HG03103 (cell line): Measurements from ENCODE around the gene POTEM.
"Not testable (repeated sequence)": the region's sequence is repeated elsewhere in the genome, so short reads cannot be mapped to it uniquely, and the experiment has no call there.

Experiments used
- ATAC-seq: cut with Tn5 transposase; IDR thresholded peaks from one replicate; pipeline ENCODE4 v1.9.1; 2021; ENCODE audit warnings: low read depth; ENCODE audit not compliant: unreplicated experiment

POTEM gene

GRCh38 chr14:18967134-18967533 lies at the start of gene POTEM:
Gene POTEM, plus strand, starts transcription at chr14:18967434. Its CDS starts 52 bp downstream, at chr14:18967486.
- not testable (repeated sequence) for ATAC-seq

GRCh38 chr14:18918345-18918744 lies 48.9 kb upstream of the POTEM start:
- not testable (repeated sequence) for ATAC-seq

DNA sequence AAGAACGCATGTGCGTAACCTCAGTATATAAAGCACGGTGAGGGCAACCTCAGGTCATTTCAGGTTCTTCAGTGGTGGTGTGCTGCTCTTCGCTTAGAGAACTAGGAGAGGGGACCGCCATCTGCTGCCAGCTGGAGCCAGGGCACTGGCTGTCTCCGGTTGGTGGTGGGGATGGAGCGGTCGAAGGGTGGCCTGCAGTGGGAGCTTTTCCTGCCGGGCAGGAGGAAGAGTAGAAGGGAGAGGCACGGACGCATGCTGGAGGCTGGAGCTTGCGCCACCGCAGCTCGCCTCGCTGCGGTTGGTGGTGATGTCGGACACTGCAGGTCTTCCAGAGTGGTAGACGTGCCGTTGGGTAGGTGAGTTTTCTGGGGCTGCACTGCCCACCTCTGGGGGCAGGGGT lies 47.2 kb upstream of the POTEM start:
- not testable (repeated sequence) for ATAC-seq

- ATAC-seq: not testable (repeated sequence)
These were observed 46.1 kb upstream of the POTEM start for GRCh38 chr14:18921055-18921701.

- ATAC-seq: not testable (repeated sequence)
These were observed 30.4 kb upstream of the POTEM start for GRCh38 chr14:18936848-18937247.

- not testable (repeated sequence) for ATAC-seq
These were observed 28.5 kb upstream of the POTEM start for GRCh38 chr14:18938733-18939132.

DNA sequence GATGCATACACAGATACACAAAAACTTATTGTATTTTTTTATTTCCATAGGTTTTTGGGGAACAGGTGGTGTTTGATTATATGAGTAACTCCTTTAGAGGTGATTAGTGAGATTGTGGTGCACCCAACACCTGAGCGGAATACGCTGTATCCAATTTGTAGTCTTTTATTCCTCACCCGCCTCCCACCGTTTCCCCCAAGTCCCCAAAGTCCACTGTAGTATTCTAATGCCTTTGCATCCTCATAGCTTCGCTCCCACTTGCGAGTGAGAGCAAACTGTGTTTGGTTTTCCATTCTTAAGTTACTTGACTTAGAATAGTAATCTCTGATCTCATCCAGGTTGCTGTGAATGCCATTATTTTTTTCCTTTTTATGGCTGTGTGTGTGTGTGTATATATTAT lies 17.3 kb upstream of the POTEM start:
- ATAC-seq: not testable (repeated sequence)

DNA sequence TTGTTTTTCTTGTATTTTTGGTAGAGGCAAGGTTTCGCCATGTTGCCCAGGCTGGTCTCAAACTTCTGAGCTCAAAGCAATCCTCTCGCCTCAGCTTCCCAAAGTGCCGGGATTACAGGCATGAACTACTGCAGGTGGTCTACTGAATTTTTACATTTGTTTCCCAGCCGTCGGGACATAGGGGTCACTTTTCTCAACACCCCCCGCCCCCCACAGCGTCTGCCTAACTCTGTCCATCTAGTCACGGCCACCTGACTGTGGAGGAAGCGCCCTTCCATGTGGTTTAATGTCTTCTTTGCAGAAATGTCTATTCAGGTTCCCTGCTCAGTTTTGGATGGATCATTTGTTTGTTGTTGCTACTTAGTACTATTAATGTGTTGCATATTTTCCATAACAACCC lies 14.1 kb upstream of the POTEM start:
- ATAC-seq: not testable (repeated sequence)

DNA sequence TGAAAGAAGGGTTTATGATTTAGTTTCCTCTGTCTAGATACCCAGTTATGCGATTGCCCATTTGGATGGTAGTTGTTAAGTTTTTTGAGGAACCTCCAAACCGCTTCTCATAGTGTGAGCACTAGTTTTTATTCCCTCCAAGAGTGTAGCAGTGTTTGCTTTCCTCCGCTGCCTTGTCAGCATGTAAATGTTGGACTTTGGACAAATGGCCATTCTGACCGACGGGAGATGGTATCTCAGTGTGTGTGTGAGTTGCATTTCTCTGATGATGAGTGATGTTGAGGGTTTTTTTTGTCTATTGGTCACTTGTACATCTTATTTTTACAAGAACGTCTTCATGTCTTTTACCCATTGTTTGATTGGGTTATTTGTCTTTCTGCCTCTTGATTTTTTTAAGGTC lies 11.4 kb upstream of the POTEM start:
- ATAC-seq: not testable (repeated sequence)

DNA sequence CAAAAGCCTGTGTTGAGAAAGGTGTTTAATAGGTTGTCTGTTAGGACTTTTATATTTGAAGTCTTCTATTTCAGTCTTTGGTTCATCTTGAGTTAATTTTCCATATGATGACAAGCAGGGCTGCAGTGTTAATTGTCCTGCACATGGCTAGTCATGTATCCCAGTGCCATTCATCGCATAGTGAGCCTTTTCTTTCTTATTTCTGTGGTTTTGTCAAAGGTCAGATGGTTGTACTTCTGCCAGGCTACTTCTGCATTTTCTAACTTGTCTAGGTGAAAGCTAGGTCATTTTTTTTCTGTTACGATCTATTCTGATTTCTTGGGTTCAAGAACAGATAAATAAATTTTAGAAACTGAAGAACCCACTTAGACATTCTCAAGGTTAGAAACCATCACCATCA lies 5.7 kb upstream of the POTEM start:
- not testable (repeated sequence) for ATAC-seq

GRCh38 chr14:18962143-18962542 lies 5.1 kb upstream of the POTEM start:
- ATAC-seq: not testable (repeated sequence)

GRCh38 chr14:18963276-18963675 lies 4.0 kb upstream of the POTEM start:
- ATAC-seq: not testable (repeated sequence)

GRCh38 chr14:18964878-18965277 lies 2.4 kb upstream of the POTEM start:
- not testable (repeated sequence) for ATAC-seq

- ATAC-seq: not testable (repeated sequence)
These were observed 35.3 kb downstream of the POTEM start for GRCh38 chr14:19002566-19002965.

DNA sequence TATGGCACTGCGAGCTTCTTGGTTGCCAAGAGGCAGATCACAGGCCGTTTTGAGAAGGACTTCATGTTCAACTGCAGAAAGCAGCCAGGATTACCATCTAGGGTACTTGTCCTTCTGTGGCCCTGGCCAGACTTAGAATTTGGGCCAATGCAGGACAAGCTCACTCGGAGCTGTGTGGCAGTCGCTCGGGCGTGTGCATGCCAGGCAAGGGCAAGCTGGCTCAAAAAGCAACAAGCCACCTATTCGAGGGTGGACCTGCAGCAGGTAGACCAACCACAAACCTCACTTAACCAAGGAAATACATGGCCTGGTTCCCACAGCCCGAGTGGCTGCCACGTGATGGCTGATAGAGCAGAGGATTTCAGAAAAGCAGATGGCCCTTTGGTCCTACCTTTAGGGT lies 39.3 kb downstream of the POTEM start:
- not testable (repeated sequence) for ATAC-seq

GRCh38 chr14:19007678-19008077 lies 40.4 kb downstream of the POTEM start:
- not testable (repeated sequence) for ATAC-seq

- not testable (repeated sequence) for ATAC-seq
These were observed 43.8 kb downstream of the POTEM start for GRCh38 chr14:19011029-19011428.

- not testable (repeated sequence) for ATAC-seq
These were observed 44.5 kb downstream of the POTEM start for GRCh38 chr14:19011703-19012102.

GRCh38 chr14:19015185-19015584 lies 48.0 kb downstream of the POTEM start:
- ATAC-seq: not testable (repeated sequence)

DNA sequence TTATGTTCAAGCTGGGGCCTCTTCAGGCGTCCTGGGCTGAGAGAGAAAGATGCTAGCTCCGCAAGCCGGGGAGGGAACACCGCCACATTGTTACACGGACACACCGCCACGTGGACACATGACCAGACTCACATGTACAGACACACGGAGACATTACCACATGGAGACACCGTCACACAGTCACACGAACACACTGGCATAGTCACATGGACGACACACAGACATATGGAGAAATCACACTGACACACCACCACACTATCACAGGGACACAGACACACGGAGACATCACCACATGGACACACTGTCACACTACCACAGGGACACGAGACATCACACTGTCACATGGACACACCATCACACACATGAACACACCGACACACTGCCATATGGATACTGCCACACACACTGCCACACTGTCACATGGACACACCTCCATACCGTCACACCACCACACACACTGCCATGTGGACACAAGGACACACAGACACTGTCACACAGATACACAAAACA lies 57.9 kb downstream of the POTEM start:
- ATAC-seq: not testable (repeated sequence)

DNA sequence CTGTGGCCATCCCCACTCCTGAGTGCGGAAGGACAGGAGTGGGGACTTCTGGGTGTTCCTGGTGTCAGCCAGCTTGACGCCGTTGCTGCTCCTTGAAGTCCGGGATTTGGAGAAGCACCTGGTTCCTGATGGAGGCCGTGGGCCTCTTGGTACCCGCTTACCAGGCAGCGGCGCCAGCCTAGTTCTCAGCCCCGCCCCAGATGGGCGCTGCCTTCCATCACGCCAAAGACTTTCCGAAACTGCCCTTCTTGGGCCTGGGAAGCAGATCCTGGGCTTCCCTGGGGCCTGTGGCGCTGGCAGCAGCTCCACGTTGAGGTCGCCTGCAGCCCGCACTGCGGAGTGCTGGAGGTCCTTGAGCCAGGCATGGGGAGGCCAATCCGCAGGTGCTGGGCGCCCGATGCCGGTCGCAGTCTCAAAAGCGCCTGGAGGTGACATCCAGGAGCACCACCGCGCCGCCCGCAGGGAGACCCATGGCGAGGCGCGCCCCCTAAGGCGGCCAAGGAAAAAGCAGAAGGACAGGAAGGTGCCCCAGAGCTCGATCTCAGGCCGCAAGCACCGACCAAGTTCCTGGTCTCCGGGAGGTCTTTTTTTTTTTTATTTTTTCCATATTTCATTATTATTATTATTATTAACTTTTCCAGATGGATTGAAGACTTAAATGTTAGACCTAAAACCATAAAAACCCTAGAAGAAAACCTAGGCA lies 59.6 kb downstream of the POTEM start:
- ATAC-seq: not testable (repeated sequence)

DNA sequence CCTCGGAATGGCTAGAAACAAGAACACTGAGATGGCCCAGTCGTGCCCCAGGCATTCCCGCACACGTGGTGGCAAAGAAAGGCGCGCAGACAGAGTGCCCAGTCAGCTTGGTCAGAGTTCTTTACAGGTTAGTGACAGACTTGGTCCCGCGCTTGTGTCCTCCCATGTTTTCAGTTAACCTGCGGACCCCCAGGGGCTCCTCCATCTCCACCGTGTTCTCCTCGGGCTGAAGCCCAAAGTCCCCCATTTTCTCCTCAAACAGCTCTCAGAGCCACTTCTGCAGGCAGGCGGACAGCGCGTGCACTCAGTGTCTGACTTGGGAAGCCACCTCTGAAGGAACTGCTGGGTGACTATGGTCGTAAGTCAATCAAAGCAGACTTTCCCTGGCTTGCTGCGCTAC lies 60.7 kb downstream of the POTEM start:
- ATAC-seq: not testable (repeated sequence)
